Fibroblast of the aortic adventitia (primary cell): Measurements from ENCODE around the gene FSD2. TPM values are rescaled to one million over a fixed set of nuclear protein-coding genes. Genes with fewer than 3 reads are reported as not detected.

Source experiments
- DNase-seq: peaks from one replicate; pipeline ENCODE4 v3.0.0-alpha.2; 2010; ENCODE audit warnings: low read depth
- H3K4me3 ChIP-seq: 2 replicates; pipeline ENCODE4 v1.5.1; 2011; ENCODE audit warnings: low read depth, mild to moderate bottlenecking, control low read depth, low read length, moderate library complexity
- CTCF ChIP-seq: IDR thresholded peaks from 2 replicates; pipeline ENCODE4 v1.5.1; 2011; ENCODE audit warnings: mild to moderate bottlenecking, low read length, control low read depth, inconsistent platforms; ENCODE audit not compliant: insufficient read depth
- total RNA-seq: library from RNA; depleted of rRNA; stranded (reverse); fragments of >200 nt; gene quantifications from 2 replicates; pipeline ENCODE4 v1.2.3, GENCODE V29; 2012; ENCODE audit warnings: low replicate concordance

FSD2 gene
- total RNA-seq, 1 donor: not detected

- peak; percentile 88 for DNase-seq
- TF ChIP-seq CTCF: peak; percentile 82
- H3K4me3 ChIP-seq: no peak overlapping the region
Measured at GRCh38 chr15:82849556-82850512, 44.0 kb upstream of the FSD2 start.

- no peak for DNase-seq
- TF ChIP-seq CTCF: no peak
- no peak overlapping the region for H3K4me3 ChIP-seq
Measured at GRCh38 chr15:82848241-82848993, 42.5 kb upstream of the FSD2 start.

- TF ChIP-seq CTCF: no peak
- no peak overlapping the region for H3K4me3 ChIP-seq
- no peak for DNase-seq
Measured at GRCh38 chr15:82847703-82848102, 41.8 kb upstream of the FSD2 start.

- no peak for DNase-seq
- TF ChIP-seq CTCF: no peak
- no peak overlapping the region for H3K4me3 ChIP-seq
Measured at GRCh38 chr15:82846621-82847020, 40.8 kb upstream of the FSD2 start.

- no peak for DNase-seq
- no peak for TF ChIP-seq CTCF
- H3K4me3 ChIP-seq: no peak overlapping the region
Measured at GRCh38 chr15:82845686-82846085, 39.8 kb upstream of the FSD2 start.

- TF ChIP-seq CTCF: no peak
- H3K4me3 ChIP-seq: no peak overlapping the region
- no peak for DNase-seq
Measured at GRCh38 chr15:82843566-82843965, 37.7 kb upstream of the FSD2 start.
